ENCODE results near the gene YBX3.

GRCh38 chr12:10668526-10668925 is 54.6 kb downstream of the YBX3 start:
- no peak for TF ChIP-seq CTCF (IDR thresholded peaks at IDR 0.05)
- TF ChIP-seq EP300 (IDR thresholded peaks at IDR 0.05), result no peak
